GM13976 (cell line): ENCODE data around the gene SSPN.

Experiments
- DNase-seq: peaks from one replicate; pipeline ENCODE4 v3.0.0; 2012; ENCODE audit warnings: low spot score
- in situ Hi-C: fragments of 300-500 bp; cut with MboI; formaldehyde crosslinking; loops from one replicate; pipeline ENCODE4 v1.12.0; 2022; ENCODE audit warnings: low sequenced_read_pairs, mixed read lengths, inconsistent platforms; ENCODE audit not compliant: unreplicated experiment
- TF ChIP-seq, protein P1 (sequence below): IDR thresholded peaks from 2 replicates; pipeline ENCODE4 v1.5.1; 2012; ENCODE audit warnings: borderline replicate concordance, mild to moderate bottlenecking; ENCODE audit not compliant: insufficient read depth; ENCODE audit errors: extremely low read depth, missing control alignments, control extremely low read depth

Gene SSPN

DNA sequence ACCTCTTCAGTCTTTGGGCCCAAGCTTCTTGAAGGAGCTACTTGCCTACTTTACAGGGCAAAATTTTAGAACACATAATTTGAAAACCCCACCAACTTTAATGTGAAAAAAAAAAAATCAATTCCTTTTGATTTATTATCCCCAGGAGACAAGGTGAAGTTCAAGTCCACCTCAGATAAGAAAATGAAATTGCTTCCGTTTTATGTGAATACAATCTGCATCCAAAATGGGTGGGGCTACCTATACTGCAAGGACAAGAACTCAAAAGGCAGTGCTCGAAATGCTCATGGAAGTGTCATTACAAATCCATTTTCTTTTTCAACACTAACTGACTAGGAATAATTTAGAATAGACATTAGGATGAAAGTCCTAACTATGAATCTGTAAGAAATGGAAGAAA is 45.7 kb downstream of the SSPN start:
- no peak for DNase-seq
- TF ChIP-seq, protein P1, sequence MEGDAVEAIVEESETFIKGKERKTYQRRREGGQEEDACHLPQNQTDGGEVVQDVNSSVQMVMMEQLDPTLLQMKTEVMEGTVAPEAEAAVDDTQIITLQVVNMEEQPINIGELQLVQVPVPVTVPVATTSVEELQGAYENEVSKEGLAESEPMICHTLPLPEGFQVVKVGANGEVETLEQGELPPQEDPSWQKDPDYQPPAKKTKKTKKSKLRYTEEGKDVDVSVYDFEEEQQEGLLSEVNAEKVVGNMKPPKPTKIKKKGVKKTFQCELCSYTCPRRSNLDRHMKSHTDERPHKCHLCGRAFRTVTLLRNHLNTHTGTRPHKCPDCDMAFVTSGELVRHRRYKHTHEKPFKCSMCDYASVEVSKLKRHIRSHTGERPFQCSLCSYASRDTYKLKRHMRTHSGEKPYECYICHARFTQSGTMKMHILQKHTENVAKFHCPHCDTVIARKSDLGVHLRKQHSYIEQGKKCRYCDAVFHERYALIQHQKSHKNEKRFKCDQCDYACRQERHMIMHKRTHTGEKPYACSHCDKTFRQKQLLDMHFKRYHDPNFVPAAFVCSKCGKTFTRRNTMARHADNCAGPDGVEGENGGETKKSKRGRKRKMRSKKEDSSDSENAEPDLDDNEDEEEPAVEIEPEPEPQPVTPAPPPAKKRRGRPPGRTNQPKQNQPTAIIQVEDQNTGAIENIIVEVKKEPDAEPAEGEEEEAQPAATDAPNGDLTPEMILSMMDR = no peak
- in situ Hi-C loops = no loop called here

DNA sequence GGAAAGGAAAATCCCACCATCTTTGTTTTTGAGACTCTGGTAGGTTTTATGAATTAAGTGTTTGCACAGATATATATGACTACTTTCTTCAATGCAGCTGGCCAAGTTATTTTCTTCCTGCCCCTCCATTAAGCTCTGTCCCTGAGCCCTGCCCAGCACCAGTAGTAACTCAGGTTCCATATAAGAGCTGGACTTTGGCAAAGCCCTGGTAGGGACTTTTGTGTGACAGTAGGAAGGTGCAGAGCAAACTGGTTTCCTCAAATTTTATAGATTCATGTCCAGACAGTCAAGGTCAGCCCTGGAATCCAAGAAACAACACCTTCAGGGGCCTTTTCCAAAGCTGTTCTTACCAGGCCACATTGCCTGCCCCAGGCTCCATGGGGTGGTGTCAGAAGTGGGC is 47.3 kb downstream of the SSPN start:
- in situ Hi-C loops = no loop called here
- TF ChIP-seq, protein P1 = no peak
- no peak for DNase-seq

DNA sequence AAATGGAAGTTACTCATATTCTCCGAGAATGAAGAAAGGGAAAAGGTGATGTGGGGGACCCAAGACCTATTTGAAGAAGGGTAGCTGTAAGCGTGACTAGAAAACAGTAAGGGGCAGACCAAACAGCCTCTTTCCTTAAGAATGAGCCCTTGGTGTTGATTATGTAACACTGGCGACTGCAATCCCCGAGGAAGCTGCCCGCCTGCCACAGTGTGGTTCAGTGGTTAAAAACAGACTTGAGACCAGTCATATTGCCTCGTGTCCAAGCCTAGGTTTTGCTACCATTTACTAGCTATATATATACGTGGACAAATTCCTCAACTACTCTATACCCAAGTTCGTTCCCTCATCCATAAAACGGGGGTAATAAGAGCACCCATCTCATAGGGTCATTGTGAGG is 49.1 kb downstream of the SSPN start:
- no peak for DNase-seq
- TF ChIP-seq, protein P1 = no peak
- in situ Hi-C loops = no loop called here

DNA sequence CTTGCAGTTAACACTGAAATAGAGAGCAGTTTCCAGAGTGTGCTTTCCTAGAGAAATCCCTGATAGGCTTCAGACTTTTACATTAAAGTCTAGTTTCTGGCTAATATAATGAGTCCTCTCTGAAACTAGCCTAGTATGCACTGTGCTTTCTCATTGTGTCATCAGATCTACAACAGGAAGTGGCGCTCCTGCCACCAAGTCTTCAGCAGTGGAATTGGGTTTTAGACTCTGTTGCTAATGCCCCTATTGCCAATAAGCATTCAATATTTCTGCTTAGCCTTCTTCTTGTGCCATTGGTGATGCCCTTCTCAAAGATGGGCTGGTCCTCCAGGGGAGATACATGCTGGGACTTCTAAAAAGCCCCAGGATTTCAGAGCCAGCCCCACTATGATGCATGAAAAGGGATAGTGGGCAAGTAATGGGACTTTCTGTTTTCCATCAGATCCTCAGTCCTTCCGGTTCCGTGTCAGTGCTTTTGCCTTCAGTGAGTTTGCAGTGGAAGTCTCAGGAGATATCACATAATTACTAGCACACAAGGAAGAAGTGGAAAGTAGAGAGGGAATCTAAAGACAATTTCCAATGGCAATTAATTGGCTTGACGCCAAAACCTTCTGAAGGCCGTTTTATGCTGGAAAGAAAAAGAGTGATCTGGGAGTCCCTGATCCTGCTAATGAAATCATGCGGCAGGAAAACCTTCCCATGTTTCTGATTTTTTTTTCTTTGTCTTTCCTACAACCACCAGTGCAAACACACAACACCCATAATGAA is 50.0 kb downstream of the SSPN start:
- in situ Hi-C loops = no loop called here
- no peak for DNase-seq
- TF ChIP-seq, protein P1 = no peak

DNA sequence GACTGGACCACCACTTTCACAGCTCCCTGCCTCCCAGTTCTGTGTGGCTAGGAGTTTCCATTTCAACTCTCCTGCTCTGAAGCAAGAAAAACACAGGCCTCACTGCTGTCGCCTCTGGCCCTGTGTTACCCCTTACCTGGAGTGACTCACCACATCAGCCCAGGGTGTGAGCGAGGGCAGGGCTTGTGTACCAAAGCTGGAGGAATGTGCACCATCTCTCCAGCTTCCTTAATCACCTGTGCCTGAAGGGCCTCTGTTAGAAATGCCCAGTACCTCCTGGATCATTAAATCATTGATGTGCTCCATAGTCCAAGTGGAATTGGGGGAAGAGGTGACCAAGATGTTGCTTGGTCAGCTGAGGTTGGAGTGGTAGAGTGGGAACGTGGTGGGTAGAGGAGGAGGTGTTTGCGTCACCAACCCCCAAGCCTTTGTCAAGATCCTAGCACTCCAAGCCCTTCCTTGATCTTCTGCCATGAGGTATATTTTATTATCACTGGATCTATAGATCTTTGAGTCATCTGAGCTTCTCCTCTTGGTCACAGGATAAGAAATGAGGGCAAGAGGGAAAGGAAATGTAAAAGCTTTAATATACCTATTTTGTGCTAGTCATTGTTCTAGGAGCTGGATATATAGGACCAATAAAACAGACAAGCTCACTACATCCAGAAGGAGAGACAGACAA is 51.3 kb downstream of the SSPN start:
- in situ Hi-C loops = no loop called here
- TF ChIP-seq, protein P1 = no peak
- DNase-seq = no peak

DNA sequence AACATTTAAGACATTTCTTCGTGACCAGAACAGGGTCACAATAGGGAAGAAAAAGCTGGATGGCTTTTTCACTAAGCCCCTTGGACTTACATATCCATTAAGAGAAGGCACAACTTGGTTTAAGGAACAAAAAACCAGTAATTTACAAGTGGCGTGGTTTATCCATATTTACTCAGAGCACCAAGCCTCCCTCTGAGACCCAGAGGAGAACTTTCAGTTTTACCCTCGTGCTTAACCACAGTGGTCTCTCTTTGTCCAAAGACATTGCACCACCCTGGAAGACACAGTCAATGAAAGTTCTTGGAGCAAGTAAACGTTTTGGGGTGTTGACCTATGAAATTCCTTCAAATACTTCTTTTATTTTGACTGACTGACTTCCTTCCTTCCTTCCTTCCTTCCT is 52.5 kb downstream of the SSPN start:
- no peak for DNase-seq
- in situ Hi-C loops = no loop called here
- TF ChIP-seq, protein P1 = no peak
